Measurements from ENCODE around the gene HCFC2. TPM values are rescaled to one million over a fixed set of nuclear protein-coding genes. Genes with fewer than 3 reads are reported as not detected.
"Not testable (repeated sequence)": the region's sequence is repeated elsewhere in the genome, so short reads cannot be mapped to it uniquely, and the experiment has no call there.

Gene HCFC2
- polyA plus RNA-seq, 1 donor: 12.2 TPM

DNA sequence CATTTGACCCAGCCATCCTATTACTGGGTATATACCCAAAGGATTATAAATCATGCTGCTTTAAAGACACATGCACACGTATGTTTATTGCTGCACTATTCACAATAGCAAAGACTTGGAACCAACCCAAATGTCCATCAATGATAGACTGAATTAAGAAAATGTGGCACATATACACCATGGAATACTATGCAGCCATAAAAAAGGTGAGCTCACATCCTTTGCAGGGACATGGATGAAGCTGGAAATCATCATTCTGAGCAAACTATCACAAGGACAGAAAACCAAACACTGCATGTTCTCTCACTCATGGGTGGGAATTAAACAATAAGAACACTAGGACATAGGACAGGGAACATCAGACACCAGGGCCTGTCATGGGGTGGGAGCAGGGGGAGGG is 24.6 kb upstream of the HCFC2 start:
- no CpG with 5 or more reads among the region's 1 CpG for WGBS (ENCODE audit: insufficient coverage, low lambda C conversion rate)
- H3K27ac ChIP-seq (ENCODE audit: low read length); H3K36me3 ChIP-seq (ENCODE audit: control insufficient read depth, insufficient read depth, low read length); H3K9me3 ChIP-seq (ENCODE audit: control insufficient read depth, low read depth, low read length); H3K27me3 ChIP-seq (ENCODE audit: control insufficient read depth, insufficient read depth, low read length); H3K4me3 ChIP-seq (ENCODE audit: low read length); H3K4me1 ChIP-seq (ENCODE audit: control insufficient read depth, insufficient read depth, low read length); DNase-seq: not testable (repeated sequence)

- Histone ChIP-seq H3K4me3 (ENCODE audit: low read length) (no peak overlapping the region), H3K9me3 (ENCODE audit: control insufficient read depth, low read depth, low read length) (no peaks in the 10 kb centered on the region), H3K27me3 (ENCODE audit: control insufficient read depth, insufficient read depth, low read length) (peaks cover 5% of the 10 kb centered on the region), H3K4me1 (ENCODE audit: control insufficient read depth, insufficient read depth, low read length) (peaks cover 2% of the 10 kb centered on the region), H3K36me3 (ENCODE audit: control insufficient read depth, insufficient read depth, low read length) (no peaks in the 10 kb centered on the region), H3K27ac (ENCODE audit: low read length) (no peak overlapping the region)
- DNase-seq: no peak
- no CpG with 5 or more reads among the region's 1 CpG for WGBS (ENCODE audit: insufficient coverage, low lambda C conversion rate)
Measured at GRCh38 chr12:104042580-104042979, 21.8 kb upstream of the HCFC2 start.

DNA sequence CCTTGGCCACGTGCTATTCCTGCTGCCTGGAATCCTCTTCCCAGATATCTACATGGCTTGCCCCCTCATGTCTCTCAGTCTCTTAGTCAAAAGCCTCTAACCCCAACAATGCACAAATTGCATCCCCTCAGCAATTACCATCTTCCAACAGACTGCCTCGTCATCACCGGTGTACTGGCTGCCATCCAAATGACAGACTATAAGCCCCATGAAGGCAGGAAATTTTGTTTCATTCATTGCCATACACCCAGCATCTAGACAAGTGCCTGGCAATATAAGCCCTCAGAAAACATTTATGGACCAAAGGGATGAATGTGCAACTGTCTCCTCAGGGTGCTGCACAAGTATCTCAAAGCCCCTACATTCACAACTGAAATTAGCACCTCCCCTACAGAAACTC is 20.2 kb upstream of the HCFC2 start:
- H3K27me3 ChIP-seq (ENCODE audit: control insufficient read depth, insufficient read depth, low read length): peaks cover 10% of the 10 kb centered on the region
- no peak overlapping the region for H3K4me3 ChIP-seq (ENCODE audit: low read length)
- no peaks in the 10 kb centered on the region for H3K9me3 ChIP-seq (ENCODE audit: control insufficient read depth, low read depth, low read length)
- H3K36me3 ChIP-seq (ENCODE audit: control insufficient read depth, insufficient read depth, low read length): no peaks in the 10 kb centered on the region
- no CpG with 5 or more reads among the region's 3 CpGs for WGBS (ENCODE audit: insufficient coverage, low lambda C conversion rate)
- H3K27ac ChIP-seq (ENCODE audit: low read length): no peak overlapping the region
- DNase-seq: no peak
- H3K4me1 ChIP-seq (ENCODE audit: control insufficient read depth, insufficient read depth, low read length): peaks cover 2% of the 10 kb centered on the region

GRCh38 chr12:104046306-104046705 is 18.0 kb upstream of the HCFC2 start:
- WGBS (ENCODE audit: insufficient coverage, low lambda C conversion rate): 100% methylated on average over 2 of the region's 4 CpGs
- H3K9me3 ChIP-seq (ENCODE audit: control insufficient read depth, low read depth, low read length): no peaks in the 10 kb centered on the region
- no peak overlapping the region for H3K4me3 ChIP-seq (ENCODE audit: low read length)
- no peaks in the 10 kb centered on the region for H3K36me3 ChIP-seq (ENCODE audit: control insufficient read depth, insufficient read depth, low read length)
- no peak overlapping the region for H3K27ac ChIP-seq (ENCODE audit: low read length)
- peaks cover 23% of the 10 kb centered on the region for H3K27me3 ChIP-seq (ENCODE audit: control insufficient read depth, insufficient read depth, low read length)
- peaks cover 2% of the 10 kb centered on the region for H3K4me1 ChIP-seq (ENCODE audit: control insufficient read depth, insufficient read depth, low read length)
- no peak for DNase-seq

DNA sequence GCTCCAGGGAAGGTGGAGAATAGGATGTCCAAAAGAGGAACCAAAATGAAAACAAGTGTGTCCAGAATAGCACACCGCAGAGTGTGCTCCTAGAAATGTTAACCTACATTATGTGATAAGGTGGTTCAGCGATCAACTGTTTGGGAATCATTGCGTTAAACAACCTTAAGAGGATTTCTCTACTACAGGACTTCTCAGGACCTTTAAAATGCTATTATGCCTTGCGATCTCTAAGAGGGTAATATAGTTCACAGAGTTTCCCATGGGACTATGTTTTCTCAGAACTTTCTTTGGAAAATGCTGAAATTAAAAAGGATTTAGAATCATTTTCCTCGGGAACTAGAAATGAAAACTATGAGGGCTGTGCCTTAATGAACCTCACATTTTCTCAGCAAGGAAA is 16.2 kb upstream of the HCFC2 start:
- no peak for DNase-seq
- Histone ChIP-seq H3K27me3 (ENCODE audit: control insufficient read depth, insufficient read depth, low read length) (peaks cover 24% of the 10 kb centered on the region), H3K27ac (ENCODE audit: low read length) (no peak overlapping the region), H3K4me1 (ENCODE audit: control insufficient read depth, insufficient read depth, low read length) (peaks cover 2% of the 10 kb centered on the region), H3K36me3 (ENCODE audit: control insufficient read depth, insufficient read depth, low read length) (no peaks in the 10 kb centered on the region), H3K4me3 (ENCODE audit: low read length) (no peak overlapping the region), H3K9me3 (ENCODE audit: control insufficient read depth, low read depth, low read length) (no peaks in the 10 kb centered on the region)
- 92% methylated on average over 2 of the region's 5 CpGs for WGBS (ENCODE audit: insufficient coverage, low lambda C conversion rate)

- Histone ChIP-seq H3K27ac (ENCODE audit: low read length) (no peak overlapping the region), H3K9me3 (ENCODE audit: control insufficient read depth, low read depth, low read length) (no peaks in the 10 kb centered on the region), H3K36me3 (ENCODE audit: control insufficient read depth, insufficient read depth, low read length) (no peaks in the 10 kb centered on the region), H3K4me1 (ENCODE audit: control insufficient read depth, insufficient read depth, low read length) (peaks cover 2% of the 10 kb centered on the region), H3K27me3 (ENCODE audit: control insufficient read depth, insufficient read depth, low read length) (peaks cover 24% of the 10 kb centered on the region), H3K4me3 (ENCODE audit: low read length) (peak overlapping the region; percentile 45)
- DNase-seq: no peak
- 40% methylated on average over 1 of the region's 3 CpGs for WGBS (ENCODE audit: insufficient coverage, low lambda C conversion rate)
Measured at GRCh38 chr12:104048811-104049210, 15.5 kb upstream of the HCFC2 start.

DNA sequence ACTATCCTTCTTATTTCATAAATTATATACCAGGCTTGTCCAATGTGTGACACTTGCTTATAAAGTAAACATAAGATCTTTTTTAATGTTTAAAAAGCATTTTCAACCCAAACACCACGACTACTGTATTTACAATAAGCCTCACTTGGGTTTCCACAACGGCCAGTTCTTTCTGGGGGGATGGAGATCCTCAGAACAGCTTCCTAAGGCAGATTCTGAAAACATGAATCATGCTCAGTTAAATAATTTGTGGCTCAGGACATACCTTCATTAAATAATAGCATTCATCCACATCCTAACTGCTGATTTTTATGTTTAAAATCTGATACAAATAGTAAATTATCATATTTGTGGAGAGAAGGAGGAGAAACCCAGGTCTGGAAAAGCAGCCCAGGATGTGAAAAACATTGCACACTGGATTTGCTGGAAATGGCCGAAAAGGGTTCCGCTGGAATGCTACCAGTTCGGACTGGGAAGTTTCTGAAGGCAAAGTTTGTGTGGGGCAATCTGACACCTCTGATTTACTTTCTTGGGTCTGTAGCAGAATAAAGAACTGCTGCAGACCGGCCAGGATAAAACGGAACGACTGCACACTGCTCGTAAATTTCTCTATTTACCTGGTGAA is 14.9 kb upstream of the HCFC2 start:
- WGBS (ENCODE audit: insufficient coverage, low lambda C conversion rate): no CpG with 5 or more reads among the region's 9 CpGs
- H3K4me1 ChIP-seq (ENCODE audit: control insufficient read depth, insufficient read depth, low read length): peaks cover 2% of the 10 kb centered on the region
- peak overlapping the region; percentile 45 for H3K27ac ChIP-seq (ENCODE audit: low read length)
- no peak for DNase-seq
- H3K27me3 ChIP-seq (ENCODE audit: control insufficient read depth, insufficient read depth, low read length): peaks cover 24% of the 10 kb centered on the region
- H3K36me3 ChIP-seq (ENCODE audit: control insufficient read depth, insufficient read depth, low read length): no peaks in the 10 kb centered on the region
- H3K4me3 ChIP-seq (ENCODE audit: low read length): peak overlapping the region; percentile 45
- no peaks in the 10 kb centered on the region for H3K9me3 ChIP-seq (ENCODE audit: control insufficient read depth, low read depth, low read length)

- H3K27ac ChIP-seq (ENCODE audit: low read length): peak within 1 kb of the TSS; percentile 45
- H3K4me3 ChIP-seq (ENCODE audit: low read length): peak within 1 kb of the TSS; percentile 45
- no peaks in the 10 kb centered on the region for H3K9me3 ChIP-seq (ENCODE audit: control insufficient read depth, low read depth, low read length)
- DNase-seq: peak in 1 of 2 donors; percentile 50
- peaks cover 26% of the 10 kb centered on the region for H3K27me3 ChIP-seq (ENCODE audit: control insufficient read depth, insufficient read depth, low read length)
- H3K4me1 ChIP-seq (ENCODE audit: control insufficient read depth, insufficient read depth, low read length): peaks cover 2% of the 10 kb centered on the region
- whole genome bisulfite sequencing (ENCODE audit: insufficient coverage, low lambda C conversion rate): no CpG with 5 or more reads among the region's 24 CpGs
- no peaks in the 10 kb centered on the region for H3K36me3 ChIP-seq (ENCODE audit: control insufficient read depth, insufficient read depth, low read length)
Measured at GRCh38 chr12:104049903-104050356, 14.4 kb upstream of the HCFC2 start, which contains the start of gene GLT8D2. GLT8D2 (minus strand) TSS chr12:104050187; CDS start chr12:104019648, 30,539 bp downstream.

DNA sequence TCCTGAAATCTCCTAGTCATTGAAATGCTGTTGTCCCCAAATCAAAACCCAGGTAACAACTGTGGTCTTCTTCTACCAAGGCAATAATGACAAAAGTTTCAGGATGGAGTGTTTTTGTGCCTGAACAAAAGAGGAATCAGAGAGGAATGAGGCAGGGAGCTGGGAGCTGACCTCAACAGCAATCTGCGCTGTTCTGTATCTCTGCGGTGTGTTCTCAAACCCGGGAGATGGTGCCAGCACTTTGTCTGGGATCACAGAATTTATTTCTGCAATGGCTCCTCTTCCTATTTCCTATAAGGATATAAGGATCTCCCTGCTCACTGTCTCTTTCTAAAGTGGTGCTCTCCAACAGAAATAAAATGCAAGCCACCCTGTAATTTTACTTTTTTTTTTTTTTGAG is 13.9 kb upstream of the HCFC2 start:
- H3K27ac ChIP-seq (ENCODE audit: low read length): peak overlapping the region; percentile 45

GRCh38 chr12:104054681-104055346 is 9.5 kb upstream of the HCFC2 start:
- Histone ChIP-seq H3K9me3 (ENCODE audit: control insufficient read depth, low read depth, low read length) (no peaks in the 10 kb centered on the region), H3K27me3 (ENCODE audit: control insufficient read depth, insufficient read depth, low read length) (peaks cover 18% of the 10 kb centered on the region), H3K4me3 (ENCODE audit: low read length) (no peak overlapping the region), H3K36me3 (ENCODE audit: control insufficient read depth, insufficient read depth, low read length) (no peaks in the 10 kb centered on the region), H3K4me1 (ENCODE audit: control insufficient read depth, insufficient read depth, low read length) (no peaks in the 10 kb centered on the region), H3K27ac (ENCODE audit: low read length) (no peak overlapping the region)
- no peak for DNase-seq
- no CpG with 5 or more reads among the region's 4 CpGs for WGBS (ENCODE audit: insufficient coverage, low lambda C conversion rate)

More for the DNA sequence above, 13.9 kb upstream of the HCFC2 start:
- peaks cover 26% of the 10 kb centered on the region for H3K27me3 ChIP-seq (ENCODE audit: control insufficient read depth, insufficient read depth, low read length)
- H3K9me3 ChIP-seq (ENCODE audit: control insufficient read depth, low read depth, low read length): no peaks in the 10 kb centered on the region
- no peaks in the 10 kb centered on the region for H3K36me3 ChIP-seq (ENCODE audit: control insufficient read depth, insufficient read depth, low read length)
- WGBS (ENCODE audit: insufficient coverage, low lambda C conversion rate): no CpG with 5 or more reads among the region's 3 CpGs
- H3K4me3 ChIP-seq (ENCODE audit: low read length): peak overlapping the region; percentile 45
- DNase-seq: no peak
- H3K4me1 ChIP-seq (ENCODE audit: control insufficient read depth, insufficient read depth, low read length): no peaks in the 10 kb centered on the region

All from large intestine (tissue), 3 donors.